GM13977 (cell line): ENCODE measurements around the gene MUC2.

Source experiments
- DNase-seq: peaks from one replicate; pipeline ENCODE4 v3.0.0; 2012; ENCODE audit warnings: low spot score
- in situ Hi-C: fragments of 300-500 bp; cut with MboI; formaldehyde crosslinking; loops from one replicate; pipeline ENCODE4 v1.12.0; 2022; ENCODE audit warnings: low sequenced_read_pairs, low pct_unique_long_range_greater_than_20kb, mixed read lengths, inconsistent platforms; ENCODE audit not compliant: unreplicated experiment
- TF ChIP-seq, protein P1 (sequence below): IDR thresholded peaks from 2 replicates; pipeline ENCODE4 v1.5.1; 2012; ENCODE audit warnings: mild to moderate bottlenecking, control low read depth; ENCODE audit not compliant: insufficient read depth; ENCODE audit errors: extremely low read depth, missing control alignments

The MUC2 gene

DNA sequence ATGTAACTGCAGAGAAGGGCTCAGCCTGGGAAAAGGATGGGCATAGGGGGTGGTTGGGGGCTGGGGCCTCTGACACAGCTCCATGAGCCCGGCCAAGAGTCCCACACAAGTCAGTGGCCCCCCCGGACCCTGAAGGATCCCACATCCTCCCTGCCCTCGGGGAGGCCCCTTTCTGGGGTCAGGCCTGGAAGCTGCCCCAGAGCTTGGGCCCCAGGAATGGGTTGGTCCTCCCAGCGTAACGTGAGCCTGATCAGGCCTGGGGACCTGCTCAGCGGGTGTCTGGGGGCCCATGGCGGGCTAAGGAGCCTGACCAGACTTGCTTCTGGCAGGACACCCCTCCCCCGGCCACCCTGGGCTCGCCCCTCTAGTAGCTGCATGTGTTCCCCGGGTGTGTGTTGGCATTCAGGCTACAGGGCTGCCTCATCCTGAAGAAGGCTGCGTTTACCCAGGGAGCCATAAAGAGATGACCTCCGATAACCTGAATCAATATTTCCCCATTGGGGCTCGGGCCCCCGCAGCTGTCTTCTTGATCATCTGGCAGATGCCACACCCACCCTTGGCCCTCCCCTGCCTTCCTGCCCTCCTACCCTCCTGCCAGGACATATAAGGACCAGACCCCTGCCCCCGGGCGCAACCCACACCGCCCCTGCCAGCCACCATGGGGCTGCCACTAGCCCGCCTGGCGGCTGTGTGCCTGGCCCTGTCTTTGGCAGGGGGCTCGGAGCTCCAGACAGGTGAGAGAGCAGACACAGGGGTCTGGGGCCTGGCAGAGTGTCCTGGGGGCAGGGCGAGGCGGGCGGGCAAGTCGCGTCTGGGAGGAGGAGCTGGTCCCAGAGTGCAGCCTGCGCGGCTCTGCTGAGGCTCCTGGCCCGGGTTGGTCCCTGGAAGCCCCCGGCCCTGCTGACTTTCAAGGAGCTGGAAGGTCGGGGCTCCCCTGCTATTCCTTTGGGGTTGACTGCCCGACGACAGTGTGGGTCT lies at the start of gene MUC2:
TSS of gene MUC2 (plus strand) at position 631 of the 978 bp plus-strand sequence.
- TF ChIP-seq, protein P1, sequence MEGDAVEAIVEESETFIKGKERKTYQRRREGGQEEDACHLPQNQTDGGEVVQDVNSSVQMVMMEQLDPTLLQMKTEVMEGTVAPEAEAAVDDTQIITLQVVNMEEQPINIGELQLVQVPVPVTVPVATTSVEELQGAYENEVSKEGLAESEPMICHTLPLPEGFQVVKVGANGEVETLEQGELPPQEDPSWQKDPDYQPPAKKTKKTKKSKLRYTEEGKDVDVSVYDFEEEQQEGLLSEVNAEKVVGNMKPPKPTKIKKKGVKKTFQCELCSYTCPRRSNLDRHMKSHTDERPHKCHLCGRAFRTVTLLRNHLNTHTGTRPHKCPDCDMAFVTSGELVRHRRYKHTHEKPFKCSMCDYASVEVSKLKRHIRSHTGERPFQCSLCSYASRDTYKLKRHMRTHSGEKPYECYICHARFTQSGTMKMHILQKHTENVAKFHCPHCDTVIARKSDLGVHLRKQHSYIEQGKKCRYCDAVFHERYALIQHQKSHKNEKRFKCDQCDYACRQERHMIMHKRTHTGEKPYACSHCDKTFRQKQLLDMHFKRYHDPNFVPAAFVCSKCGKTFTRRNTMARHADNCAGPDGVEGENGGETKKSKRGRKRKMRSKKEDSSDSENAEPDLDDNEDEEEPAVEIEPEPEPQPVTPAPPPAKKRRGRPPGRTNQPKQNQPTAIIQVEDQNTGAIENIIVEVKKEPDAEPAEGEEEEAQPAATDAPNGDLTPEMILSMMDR = no peak
- in situ Hi-C loops = no loop called here
- DNase-seq = no peak

DNA sequence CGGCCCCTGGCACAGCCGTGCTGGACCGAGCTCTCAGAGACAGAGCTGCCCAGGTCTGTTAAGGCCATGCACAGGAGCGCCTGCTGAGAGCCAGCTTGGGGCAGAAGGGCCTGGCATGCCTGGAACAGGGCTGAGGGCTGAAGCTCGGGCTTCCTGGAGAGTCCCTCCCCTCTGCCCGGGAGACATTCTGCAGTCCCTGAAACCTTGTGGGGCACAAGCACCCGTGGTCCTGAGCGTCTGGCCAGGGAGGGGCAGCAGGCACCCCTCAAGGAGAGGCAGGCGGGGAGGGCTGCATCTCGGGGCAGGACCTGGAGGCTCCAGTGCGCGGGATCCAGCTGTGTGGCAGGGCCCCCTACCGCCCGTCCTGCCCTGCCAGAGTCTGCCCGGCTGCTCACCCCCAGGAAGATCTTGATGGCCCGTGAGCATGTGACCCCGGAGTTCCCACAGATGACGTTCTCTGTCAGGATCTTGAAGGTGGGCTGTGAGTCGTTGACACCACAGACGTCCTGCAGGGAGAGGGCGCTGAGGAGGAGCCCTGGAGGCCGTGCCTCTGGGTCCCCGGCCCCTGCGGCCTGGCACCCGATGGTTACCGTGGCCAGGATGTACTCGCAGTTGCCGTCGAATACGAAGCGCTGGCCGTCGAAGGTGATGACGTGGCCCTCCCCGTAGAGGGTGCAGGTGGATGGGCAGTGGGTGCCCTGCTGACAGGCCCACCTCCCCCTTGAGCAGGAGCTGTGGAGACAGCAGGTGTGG lies 49.1 kb upstream of the MUC2 start:
- in situ Hi-C loops = no loop called here
- DNase-seq = no peak
- TF ChIP-seq, protein P1 = no peak

DNA sequence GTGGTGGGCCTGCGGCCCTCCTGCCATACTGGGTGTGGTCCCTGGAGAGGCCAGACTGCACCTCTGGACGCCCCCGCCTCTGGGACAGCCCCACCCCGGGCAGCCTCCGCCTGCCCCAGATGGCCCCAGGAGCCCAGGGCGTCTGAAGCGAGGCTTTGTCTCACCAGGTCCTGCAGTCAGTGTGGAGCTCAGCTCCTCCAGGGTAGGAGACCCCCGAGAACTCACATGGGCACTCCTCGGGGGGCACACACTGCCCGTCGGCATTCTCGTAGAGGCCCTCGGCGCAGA lies 48.6 kb upstream of the MUC2 start:
- no peak for DNase-seq
- in situ Hi-C loops = no loop called here
- TF ChIP-seq, protein P1 = no peak

DNA sequence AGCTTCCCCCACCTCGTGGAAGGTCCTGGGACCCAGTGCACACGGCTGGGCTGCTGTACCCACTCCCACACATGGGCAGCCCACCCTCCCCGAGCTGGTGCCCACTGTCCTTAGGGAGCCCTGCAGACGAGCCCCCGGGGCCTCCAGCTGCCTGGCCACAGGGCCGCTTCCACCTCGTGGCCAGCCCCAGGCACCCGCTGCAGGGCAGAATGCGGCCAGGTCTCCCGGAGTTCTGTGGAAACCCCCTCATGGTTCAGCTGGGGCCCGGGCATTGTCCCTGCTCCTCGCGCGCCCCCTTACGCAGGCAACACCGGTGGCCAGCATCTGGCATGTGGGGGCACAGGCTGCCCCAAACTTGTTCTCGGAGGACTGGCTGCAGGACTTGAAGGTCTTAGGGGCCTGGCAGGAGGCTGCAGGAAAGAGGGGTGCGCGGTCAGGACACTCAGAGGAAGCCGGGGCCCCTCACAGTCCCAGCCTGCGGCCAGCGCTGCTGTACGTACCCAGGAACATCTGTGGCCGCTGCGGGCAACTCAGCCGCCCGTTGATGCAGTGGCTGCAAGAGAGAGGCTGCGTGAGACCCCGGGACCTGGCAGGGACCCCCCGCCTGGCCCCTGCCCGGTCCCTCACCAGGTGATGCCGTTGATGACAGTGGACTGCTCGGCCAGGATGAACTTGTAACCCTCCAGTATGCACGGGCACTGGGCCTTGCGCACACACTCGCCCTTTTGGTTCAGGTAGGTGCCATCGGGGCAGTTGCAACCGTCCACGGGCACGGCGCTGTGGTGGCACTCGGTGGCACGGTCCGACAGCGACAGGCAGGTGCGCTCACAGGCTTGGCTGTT lies 47.8 kb upstream of the MUC2 start:
- TF ChIP-seq, protein P1 = no peak
- DNase-seq = no peak
- in situ Hi-C loops = no loop called here

DNA sequence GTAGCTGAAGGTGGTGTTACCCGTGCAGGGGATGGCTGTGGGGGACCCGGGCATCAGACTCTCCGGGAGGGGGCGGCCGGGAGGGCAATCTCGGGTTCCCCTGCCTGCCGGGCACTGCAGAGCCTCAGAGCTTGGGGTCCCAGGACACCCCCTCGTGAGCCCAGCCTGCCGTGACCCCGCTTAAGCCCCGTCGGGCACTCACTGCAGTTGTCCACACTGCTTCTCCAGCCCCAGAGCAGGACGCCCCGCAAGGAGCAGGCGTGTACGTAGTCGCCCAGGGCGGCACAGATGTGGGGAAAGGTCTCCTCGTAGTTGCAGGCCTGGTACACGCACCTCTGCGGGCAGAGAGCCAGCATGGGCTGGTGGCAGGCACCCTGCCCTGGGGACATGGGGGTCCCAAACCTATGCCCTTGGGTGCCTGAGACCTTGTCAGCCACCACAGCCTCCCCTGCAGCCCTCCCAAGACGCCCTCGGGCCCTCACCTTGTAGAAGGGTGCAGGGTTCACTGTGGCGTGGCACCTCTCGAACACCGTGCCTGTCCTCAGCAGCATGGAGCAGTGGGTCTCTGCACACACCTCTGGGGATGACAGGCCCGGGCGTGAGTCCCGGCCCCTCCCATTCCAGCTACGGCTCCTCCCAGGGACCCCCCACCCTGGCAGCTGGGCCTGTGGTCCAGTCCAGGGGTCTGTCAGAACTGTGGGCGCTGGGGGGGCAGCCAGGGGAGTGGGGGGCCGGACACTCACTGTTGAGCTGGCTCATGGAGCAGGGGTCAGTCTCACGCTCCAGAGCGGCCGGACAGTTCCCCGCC lies 47.0 kb upstream of the MUC2 start:
- TF ChIP-seq, protein P1 = no peak
- in situ Hi-C loops = no loop called here
- no peak for DNase-seq

DNA sequence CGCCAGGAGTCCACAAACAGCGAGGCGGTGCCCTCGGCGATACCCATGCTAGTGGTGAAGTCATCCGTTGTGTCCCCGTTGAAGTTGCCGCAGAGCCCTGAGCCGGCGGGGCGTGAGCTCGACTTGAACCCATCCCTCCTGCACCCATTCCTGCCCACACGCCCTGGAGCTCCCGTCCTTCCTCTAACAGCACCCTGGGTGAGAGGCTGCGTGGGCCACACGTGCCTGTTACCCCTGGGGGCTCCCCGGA lies 46.5 kb upstream of the MUC2 start:
- in situ Hi-C loops = no loop called here
- no peak for DNase-seq
- TF ChIP-seq, protein P1 = no peak
